Esophagus squamous epithelium (tissue), 4 donors: ENCODE measurements around the gene ADAM23.

Experiments used
- POLR2A ChIP-seq, 4 donors: fragments of 450-650 bp; IDR thresholded peaks; one replicate each; pipeline ENCODE4 v1.6.1; 2017; ENCODE audit warnings: antibody characterized with exemption in 4 of 4, mild to moderate bottlenecking in 4 of 4, moderate library complexity in 3 of 4
- TF ChIP-seq, protein P1 (sequence below), 6 experiments: fragments of 450-650 bp in 4 of 6; fragments of 200-600 bp in 2 of 6; sonication (generic) in 2 of 6; IDR thresholded peaks; one replicate each; pipeline ENCODE4 v1.5.1; 2016 to 2019; ENCODE audit warnings: antibody characterized with exemption in 6 of 6, mild to moderate bottlenecking in 4 of 6, moderate library complexity in 4 of 6

DNA sequence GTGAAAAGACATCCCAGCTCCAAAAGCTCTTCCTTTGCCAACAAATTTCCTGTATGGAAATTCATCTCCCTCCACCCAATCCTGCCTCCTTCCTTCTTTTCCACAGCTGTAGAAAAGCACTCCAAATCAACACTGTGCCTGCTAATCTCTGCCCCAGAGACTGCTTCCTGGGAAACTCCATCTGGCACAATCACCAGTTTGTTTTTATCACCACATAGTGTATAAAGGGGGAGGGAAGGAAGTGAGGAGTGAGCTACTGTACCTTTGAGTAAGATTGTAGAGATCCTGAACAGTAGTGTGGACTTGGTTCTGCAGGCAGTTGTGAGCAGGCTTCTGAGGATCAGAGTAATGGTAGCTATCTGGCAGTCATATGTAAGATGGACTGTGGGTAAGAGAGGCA, 184.3 kb downstream of the ADAM23 start:
- TF ChIP-seq, protein P1, sequence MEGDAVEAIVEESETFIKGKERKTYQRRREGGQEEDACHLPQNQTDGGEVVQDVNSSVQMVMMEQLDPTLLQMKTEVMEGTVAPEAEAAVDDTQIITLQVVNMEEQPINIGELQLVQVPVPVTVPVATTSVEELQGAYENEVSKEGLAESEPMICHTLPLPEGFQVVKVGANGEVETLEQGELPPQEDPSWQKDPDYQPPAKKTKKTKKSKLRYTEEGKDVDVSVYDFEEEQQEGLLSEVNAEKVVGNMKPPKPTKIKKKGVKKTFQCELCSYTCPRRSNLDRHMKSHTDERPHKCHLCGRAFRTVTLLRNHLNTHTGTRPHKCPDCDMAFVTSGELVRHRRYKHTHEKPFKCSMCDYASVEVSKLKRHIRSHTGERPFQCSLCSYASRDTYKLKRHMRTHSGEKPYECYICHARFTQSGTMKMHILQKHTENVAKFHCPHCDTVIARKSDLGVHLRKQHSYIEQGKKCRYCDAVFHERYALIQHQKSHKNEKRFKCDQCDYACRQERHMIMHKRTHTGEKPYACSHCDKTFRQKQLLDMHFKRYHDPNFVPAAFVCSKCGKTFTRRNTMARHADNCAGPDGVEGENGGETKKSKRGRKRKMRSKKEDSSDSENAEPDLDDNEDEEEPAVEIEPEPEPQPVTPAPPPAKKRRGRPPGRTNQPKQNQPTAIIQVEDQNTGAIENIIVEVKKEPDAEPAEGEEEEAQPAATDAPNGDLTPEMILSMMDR (IDR thresholded peaks at IDR 0.05): no peak
- no peak for TF ChIP-seq POLR2A (IDR thresholded peaks at IDR 0.05)
